Naive B cell (primary cell): ENCODE data around the gene ANKFN1. TPM values are rescaled to one million over a fixed set of nuclear protein-coding genes. Genes with fewer than 3 reads are reported as not detected.
"Not testable (repeated sequence)": the region's sequence is repeated elsewhere in the genome, so short reads cannot be mapped to it uniquely, and the experiment has no call there.

ENCODE experiments used
- ATAC-seq, 2 donors: fragments of 150-1000 bp; cut with Tn5 transposase; 2 replicates each; pipeline ENCODE4 v1.10.0; 2021; ENCODE audit warnings: low read depth in 2 of 2, mild to moderate bottlenecking in 2 of 2, moderate library complexity in 2 of 2
- DNase-seq: peaks from one replicate; pipeline ENCODE4 v3.0.0; 2022
- H3K27ac Mint-ChIP-seq, 6 donors: one replicate each; pipeline ENCODE4 v1.8.0; 2020 to 2022; ENCODE audit warnings: mild to moderate bottlenecking in 6 of 6, mixed read lengths in 6 of 6, moderate library complexity in 5 of 6, inconsistent platforms in 2 of 6
- H3K27me3 Mint-ChIP-seq, 3 donors: one replicate each; pipeline ENCODE4 v1.8.0; 2021 to 2022; ENCODE audit warnings: mixed read lengths in 3 of 3, mild to moderate bottlenecking in 1 of 3
- H3K36me3 Mint-ChIP-seq, 2 donors: one replicate each; pipeline ENCODE4 v1.8.0; 2020 to 2022; ENCODE audit warnings: mixed read lengths in 2 of 2, inconsistent platforms in 1 of 2, mild to moderate bottlenecking in 1 of 2
- H3K4me1 Mint-ChIP-seq, 3 donors: one replicate each; pipeline ENCODE4 v1.8.0; 2020 to 2022; ENCODE audit warnings: mixed read lengths in 3 of 3, inconsistent platforms in 1 of 3, mild to moderate bottlenecking in 1 of 3, moderate library complexity in 1 of 3
- H3K4me3 Mint-ChIP-seq, 8 donors: one replicate each; pipeline ENCODE4 v1.8.0; 2020 to 2022; ENCODE audit warnings: mild to moderate bottlenecking in 8 of 8, mixed read lengths in 8 of 8, moderate library complexity in 8 of 8, inconsistent platforms in 2 of 8
- H3K9me3 Mint-ChIP-seq, 7 donors: one replicate each; pipeline ENCODE4 v1.8.0; 2020 to 2022; ENCODE audit warnings: mixed read lengths in 7 of 7, mild to moderate bottlenecking in 5 of 7, inconsistent platforms in 2 of 7, moderate library complexity in 1 of 7
- polyA plus RNA-seq, 6 donors: library from polyadenylated mRNA; unstranded; fragments of 300-500 nt; fragmentation: Illumina TruSeq; gene quantifications; one replicate each; pipeline ENCODE4 v1.2.3, GENCODE V29; 2021; ENCODE audit warnings: low read depth in 6 of 6

ANKFN1 gene
- polyA plus RNA-seq, 6 donors from 2014 or later: not detected

- no peaks in the 10 kb centered on the region for H3K27me3 Mint-ChIP-seq
- DNase-seq (no peak), ATAC-seq (no peak)
- H3K27ac Mint-ChIP-seq: no peak overlapping the region
- no peaks in the 10 kb centered on the region for H3K9me3 Mint-ChIP-seq
- H3K4me3 Mint-ChIP-seq: no peak overlapping the region
- H3K4me1 Mint-ChIP-seq: no peaks in the 10 kb centered on the region
- no peaks in the 10 kb centered on the region for H3K36me3 Mint-ChIP-seq
Measured at GRCh38 chr17:56244268-56244890, 91.1 kb downstream of the ANKFN1 start.

- no peak for ATAC-seq
- Mint-ChIP-seq H3K9me3 (no peaks in the 10 kb centered on the region), H3K4me1 (no peaks in the 10 kb centered on the region), H3K36me3 (no peaks in the 10 kb centered on the region), H3K4me3 (no peak overlapping the region), H3K27ac (no peak overlapping the region), H3K27me3 (no peaks in the 10 kb centered on the region)
- DNase-seq: no peak
Measured at GRCh38 chr17:56247816-56248215, 94.5 kb downstream of the ANKFN1 start.

GRCh38 chr17:56257075-56257474 is 103.8 kb downstream of the ANKFN1 start:
- Mint-ChIP-seq H3K27ac (no peak overlapping the region), H3K4me1 (no peaks in the 10 kb centered on the region)
- no peak for ATAC-seq

GRCh38 chr17:56260376-56261002 is 107.2 kb downstream of the ANKFN1 start:
- no peak for DNase-seq
- peaks cover 0 to 6% (median 0%) of the 10 kb centered on the region in 3 donors for H3K27me3 Mint-ChIP-seq
- H3K9me3 Mint-ChIP-seq: no peaks in the 10 kb centered on the region
- ATAC-seq: no peak
- no peak overlapping the region for H3K27ac Mint-ChIP-seq
- H3K4me1 Mint-ChIP-seq: no peaks in the 10 kb centered on the region
- H3K4me3 Mint-ChIP-seq: no peak overlapping the region
- H3K36me3 Mint-ChIP-seq: no peaks in the 10 kb centered on the region

More at GRCh38 chr17:56257075-56257474, 103.8 kb downstream of the ANKFN1 start:
- no peak overlapping the region for H3K4me3 Mint-ChIP-seq
- no peaks in the 10 kb centered on the region for H3K36me3 Mint-ChIP-seq
- no peak for DNase-seq
- H3K27me3 Mint-ChIP-seq: no peaks in the 10 kb centered on the region
- no peaks in the 10 kb centered on the region for H3K9me3 Mint-ChIP-seq

GRCh38 chr17:56262803-56263202 is 109.5 kb downstream of the ANKFN1 start:
- Mint-ChIP-seq H3K4me1 (no peaks in the 10 kb centered on the region), H3K27me3 (peaks cover 0 to 6% (median 0%) of the 10 kb centered on the region in 3 donors)

GRCh38 chr17:56269556-56270389 is 116.5 kb downstream of the ANKFN1 start:
- Mint-ChIP-seq H3K4me3 (no peak overlapping the region), H3K27me3 (no peaks in the 10 kb centered on the region), H3K27ac (no peak overlapping the region), H3K36me3 (no peaks in the 10 kb centered on the region), H3K9me3 (peaks cover 0 to 2% (median 0%) of the 10 kb centered on the region in 7 donors), H3K4me1 (no peaks in the 10 kb centered on the region)
- DNase-seq: no peak
- no peak for ATAC-seq

More at GRCh38 chr17:56262803-56263202, 109.5 kb downstream of the ANKFN1 start:
- Mint-ChIP-seq H3K4me3 (no peak overlapping the region), H3K27ac (no peak overlapping the region), H3K36me3 (no peaks in the 10 kb centered on the region), H3K9me3 (peaks cover 0 to 2% (median 0%) of the 10 kb centered on the region in 7 donors)
- DNase-seq (no peak), ATAC-seq (no peak)

- Mint-ChIP-seq H3K27me3 (no peaks in the 10 kb centered on the region), H3K27ac (no peak overlapping the region), H3K36me3 (no peaks in the 10 kb centered on the region), H3K4me3 (no peak overlapping the region), H3K4me1 (no peaks in the 10 kb centered on the region), H3K9me3 (no peaks in the 10 kb centered on the region)
- no peak for ATAC-seq
- no peak for DNase-seq
Measured at GRCh38 chr17:56274491-56274890, 121.2 kb downstream of the ANKFN1 start.

GRCh38 chr17:56284482-56284881 is 131.2 kb downstream of the ANKFN1 start:
- H3K4me3 Mint-ChIP-seq: no peak overlapping the region
- no peak for ATAC-seq
- H3K9me3 Mint-ChIP-seq: no peaks in the 10 kb centered on the region
- H3K36me3 Mint-ChIP-seq: no peaks in the 10 kb centered on the region
- H3K27ac Mint-ChIP-seq: no peak overlapping the region
- DNase-seq: no peak
- no peaks in the 10 kb centered on the region for H3K27me3 Mint-ChIP-seq
- H3K4me1 Mint-ChIP-seq: no peaks in the 10 kb centered on the region

GRCh38 chr17:56288786-56289185 is 135.5 kb downstream of the ANKFN1 start:
- not testable (repeated sequence) for H3K36me3 Mint-ChIP-seq, ATAC-seq, H3K4me1 Mint-ChIP-seq, H3K27ac Mint-ChIP-seq, DNase-seq, H3K27me3 Mint-ChIP-seq, H3K9me3 Mint-ChIP-seq, H3K4me3 Mint-ChIP-seq

- DNase-seq (no peak), ATAC-seq (no peak)
- H3K4me3 Mint-ChIP-seq: no peak overlapping the region
- H3K27ac Mint-ChIP-seq: no peak overlapping the region
- no peaks in the 10 kb centered on the region for H3K27me3 Mint-ChIP-seq
- H3K9me3 Mint-ChIP-seq: no peaks in the 10 kb centered on the region
- peaks cover 4 to 6% (median 6%) of the 10 kb centered on the region in 3 donors for H3K4me1 Mint-ChIP-seq
- H3K36me3 Mint-ChIP-seq: no peaks in the 10 kb centered on the region
Measured at GRCh38 chr17:56289321-56289720, 136.0 kb downstream of the ANKFN1 start.

- ATAC-seq (no peak), DNase-seq (no peak)
- Mint-ChIP-seq H3K4me1 (peaks cover 4 to 6% (median 6%) of the 10 kb centered on the region in 3 donors), H3K27ac (peak overlapping the region in 2 of 6 donors; percentile 70 to 71), H3K36me3 (no peaks in the 10 kb centered on the region), H3K27me3 (no peaks in the 10 kb centered on the region), H3K9me3 (no peaks in the 10 kb centered on the region), H3K4me3 (peak overlapping the region in 6 of 8 donors; percentile 31 to 77 (median 45))
Measured at GRCh38 chr17:56290101-56290801, 137.0 kb downstream of the ANKFN1 start.

GRCh38 chr17:56290802-56291118 is 137.5 kb downstream of the ANKFN1 start:
- Mint-ChIP-seq H3K9me3 (no peaks in the 10 kb centered on the region), H3K4me1 (peaks cover 4 to 6% (median 6%) of the 10 kb centered on the region in 3 donors), H3K36me3 (no peaks in the 10 kb centered on the region), H3K27ac (peak overlapping the region in 2 of 6 donors; percentile 70 to 71), H3K4me3 (peak overlapping the region in 6 of 8 donors; percentile 31 to 77 (median 45)), H3K27me3 (no peaks in the 10 kb centered on the region)
- no peak for ATAC-seq
- DNase-seq: no peak

- Mint-ChIP-seq H3K4me1 (peaks cover 4 to 6% (median 6%) of the 10 kb centered on the region in 3 donors), H3K27ac (peak overlapping the region in 1 of 6 donors; percentile 71), H3K27me3 (no peaks in the 10 kb centered on the region), H3K9me3 (no peaks in the 10 kb centered on the region), H3K36me3 (no peaks in the 10 kb centered on the region), H3K4me3 (peak overlapping the region in 1 of 8 donors; percentile 20)
- ATAC-seq: no peak
- no peak for DNase-seq
Measured at GRCh38 chr17:56291226-56291805, 138.0 kb downstream of the ANKFN1 start.
